Activated B cell treated with CpG ODN at 0.5 μM for 24 hours (primary cell): ENCODE measurements around the gene MYO1E. TPM values are rescaled to one million over a fixed set of nuclear protein-coding genes. Genes with fewer than 3 reads are reported as not detected.
A peak's percentile ranks its signal among the peaks of the same experiment; 100 is the strongest.

Experiments used
- ATAC-seq: fragments of 200-7000 bp; cut with Tn5 transposase; one replicate; pipeline ENCODE4 v1.10.0; 2021; ENCODE audit warnings: low read depth, mild to moderate bottlenecking, moderate library complexity
- CTCF ChIA-PET: fragments of 350-600 bp; sonication (Branson Sonifier 250); formaldehyde crosslinking; loops from one replicate; lab custom pipeline; 2021; ENCODE audit warnings: antibody characterized with exemption; lab: Charles Lee
- POLR2A ChIA-PET: fragments of 350-600 bp; sonication (Branson Sonifier 250); formaldehyde crosslinking; loops from one replicate; lab custom pipeline; 2021; ENCODE audit warnings: antibody characterized with exemption; lab: Charles Lee
- DNase-seq: peaks from one replicate; pipeline ENCODE4 v3.0.0; 2022
- H3K27ac Mint-ChIP-seq: one replicate; pipeline ENCODE4 v1.8.0; 2020; ENCODE audit warnings: mixed read lengths
- H3K27me3 Mint-ChIP-seq: one replicate; pipeline ENCODE4 v1.8.0; 2021; ENCODE audit warnings: mixed read lengths
- H3K36me3 Mint-ChIP-seq: one replicate; pipeline ENCODE4 v1.8.0; 2021; ENCODE audit warnings: low read depth, mixed read lengths
- H3K4me1 Mint-ChIP-seq: one replicate; pipeline ENCODE4 v1.8.0; 2021; ENCODE audit warnings: mixed read lengths
- H3K4me3 Mint-ChIP-seq: one replicate; pipeline ENCODE4 v1.8.0; 2020; ENCODE audit warnings: mild to moderate bottlenecking, mixed read lengths
- H3K9me3 Mint-ChIP-seq: one replicate; pipeline ENCODE4 v1.8.0; 2020; ENCODE audit warnings: mixed read lengths
- CTCF ChIP-seq: fragments of 200-600 bp; IDR thresholded peaks from one replicate; pipeline ENCODE4 v1.8.0; 2022; ENCODE audit warnings: antibody characterized with exemption, mild to moderate bottlenecking
- intact Hi-C: fragments of 100-400 bp; cut with micrococcal nuclease; formaldehyde crosslinking; loops from one replicate; pipeline ENCODE4 v1.15.1; 2024
- total RNA-seq: library from RNA; stranded (reverse); gene quantifications from 2 replicates; pipeline ENCODE4 v1.2.3, GENCODE V29; 2022

MYO1E gene
- total RNA-seq, 1 donor from 2014 or later = 186 TPM

- CTCF ChIA-PET = no interaction called here
- peak; percentile 37 for ATAC-seq
- Mint-ChIP-seq H3K27ac (peak overlapping the region; percentile 24), H3K36me3 (peaks cover 2% of the 10 kb centered on the region), H3K4me3 (no peak overlapping the region), H3K4me1 (peaks cover 77% of the 10 kb centered on the region), H3K9me3 (no peaks in the 10 kb centered on the region), H3K27me3 (no peaks in the 10 kb centered on the region)
- intact Hi-C loops = loop anchor here (5.0 kb wide), 1 partner anchor 34 kb away; no protein-coding TSS in a partner anchor
- POLR2A ChIA-PET = interaction anchor here (1.0 kb wide), 1 partner anchor 99 kb away, joined by 3 read pairs; no protein-coding TSS in a partner anchor
- no peak for TF ChIP-seq CTCF
- DNase-seq = no peak
These were observed 58.9 kb downstream of the MYO1E start for GRCh38 chr15:59313641-59314332.

- H3K27me3 Mint-ChIP-seq = no peaks in the 10 kb centered on the region
- intact Hi-C loops = loop anchor here (5.0 kb wide), 1 partner anchor 35 kb away; no protein-coding TSS in a partner anchor
- H3K4me3 Mint-ChIP-seq = no peak overlapping the region
- H3K27ac Mint-ChIP-seq = peak overlapping the region; percentile 22
- ChIA-PET CTCF (no interaction called here), POLR2A (interaction anchor here (0.6 kb wide), 1 partner anchor 11 kb away, joined by 5 read pairs; no protein-coding TSS in a partner anchor)
- TF ChIP-seq CTCF = no peak
- no peak for ATAC-seq
- H3K36me3 Mint-ChIP-seq = no peaks in the 10 kb centered on the region
- H3K4me1 Mint-ChIP-seq = peaks cover 66% of the 10 kb centered on the region
- no peak for DNase-seq
- no peaks in the 10 kb centered on the region for H3K9me3 Mint-ChIP-seq
These were observed 60.5 kb downstream of the MYO1E start for GRCh38 chr15:59312205-59312604.

GRCh38 chr15:59311195-59311594 is 61.5 kb downstream of the MYO1E start:
- DNase-seq = no peak
- POLR2A ChIA-PET = interaction anchor here (0.6 to 0.7 kb wide), 2 partner anchors 11 to 12 kb away, joined by 3 read pairs; no protein-coding TSS in a partner anchor
- Mint-ChIP-seq H3K4me1 (peaks cover 64% of the 10 kb centered on the region), H3K36me3 (no peaks in the 10 kb centered on the region), H3K4me3 (no peak overlapping the region), H3K27ac (peak overlapping the region; percentile 5), H3K27me3 (no peaks in the 10 kb centered on the region), H3K9me3 (no peaks in the 10 kb centered on the region)
- ATAC-seq = no peak
- TF ChIP-seq CTCF = no peak
- intact Hi-C loops = loop anchor here (1.0 to 5.0 kb wide), 2 partner anchors 9 to 36 kb away; no protein-coding TSS in a partner anchor
- CTCF ChIA-PET = no interaction called here

- Mint-ChIP-seq H3K4me1 (peaks cover 72% of the 10 kb centered on the region), H3K4me3 (no peak overlapping the region), H3K27ac (peak overlapping the region; percentile 10), H3K36me3 (peaks cover 2% of the 10 kb centered on the region), H3K9me3 (no peaks in the 10 kb centered on the region), H3K27me3 (no peaks in the 10 kb centered on the region)
- ChIA-PET CTCF (no interaction called here), POLR2A (interaction anchor here (0.8 kb wide), 1 partner anchor 19 kb away, joined by 3 read pairs; no protein-coding TSS in a partner anchor)
- ATAC-seq = no peak
- intact Hi-C loops = no loop called here
- no peak for DNase-seq
- TF ChIP-seq CTCF = no peak
These were observed 63.3 kb downstream of the MYO1E start for GRCh38 chr15:59309405-59309804.

GRCh38 chr15:59307165-59307537 is 65.5 kb downstream of the MYO1E start:
- ATAC-seq = no peak
- no peaks in the 10 kb centered on the region for H3K9me3 Mint-ChIP-seq
- CTCF ChIA-PET = no interaction called here
- H3K27ac Mint-ChIP-seq = no peak overlapping the region
- no peak overlapping the region for H3K4me3 Mint-ChIP-seq
- H3K27me3 Mint-ChIP-seq = no peaks in the 10 kb centered on the region
- TF ChIP-seq CTCF = no peak
- H3K36me3 Mint-ChIP-seq = peaks cover 2% of the 10 kb centered on the region
- peaks cover 70% of the 10 kb centered on the region for H3K4me1 Mint-ChIP-seq
- DNase-seq = no peak
- POLR2A ChIA-PET = interaction anchor here (1.0 kb wide), 1 partner anchor 47 kb away, joined by 3 read pairs; no protein-coding TSS in a partner anchor
- intact Hi-C loops = no loop called here
